IMR-90 (cell line): ENCODE data around the gene CMTM8. TPM values are rescaled to one million over a fixed set of nuclear protein-coding genes. Genes with fewer than 3 reads are reported as not detected.

Source experiments
- ATAC-seq: fragments of 200-7000 bp; cut with Tn5 transposase; 2 replicates; pipeline ENCODE4 v1.9.1; 2020; ENCODE audit warnings: low read depth, mild to moderate bottlenecking, moderate library complexity
- BruUV-seq: library from RNA; stranded (reverse); fragments of 400-500 nt; replicated peaks from 2 replicates; lab custom pipeline; 2021; lab: Mats Ljungman, UMichigan
- CTCF ChIA-PET: fragments of 300-600 bp; formaldehyde crosslinking; extraction: SDS; loops from one replicate; lab custom pipeline; 2021; ENCODE audit warnings: antibody characterized with exemption; lab: Yijun Ruan, JAX
- POLR2A ChIA-PET: fragments of 300-600 bp; sonication (Branson Sonifier 250); formaldehyde crosslinking; loops from one replicate; lab custom pipeline; 2022; ENCODE audit warnings: antibody characterized with exemption; ENCODE audit not compliant: unreplicated experiment; lab: Charles Lee
- DNase-seq: peaks from one replicate; pipeline ENCODE4 v3.0.0; 2013
- H2AFZ ChIP-seq: replicated peaks from 2 replicates; pipeline ENCODE3; 2013; ENCODE audit warnings: low read length, mild to moderate bottlenecking; ENCODE audit not compliant: poor library complexity
- H2AK5ac ChIP-seq: 2 replicates; pipeline ENCODE4 v1.6.1; 2013; ENCODE audit warnings: low read depth, low read length, inconsistent platforms
- H2AK9ac ChIP-seq: replicated peaks from 2 replicates; pipeline ENCODE3; 2013; ENCODE audit warnings: mild to moderate bottlenecking, low read depth, low read length, moderate library complexity; ENCODE audit not compliant: poor library complexity
- H2BK120ac ChIP-seq: 2 replicates; pipeline ENCODE4 v1.6.1; 2013; ENCODE audit warnings: low read depth, low read length, inconsistent platforms
- H2BK15ac ChIP-seq: 3 replicates; pipeline ENCODE4 v1.6.1; 2013; ENCODE audit warnings: low read depth, low read length, inconsistent platforms
- H2BK20ac ChIP-seq: 2 replicates; pipeline ENCODE4 v1.6.1; 2013; ENCODE audit warnings: low read depth, mild to moderate bottlenecking, inconsistent platforms, low read length, moderate library complexity
- H2BK5ac ChIP-seq: 2 replicates; pipeline ENCODE4 v1.6.1; 2013; ENCODE audit warnings: mild to moderate bottlenecking, low read depth, low read length, inconsistent platforms; ENCODE audit not compliant: poor library complexity, severe bottlenecking
- H3K14ac ChIP-seq: replicated peaks from 2 replicates; pipeline ENCODE4 v1.6.1; 2013; ENCODE audit warnings: low read depth, low read length, inconsistent platforms
- H3K18ac ChIP-seq: 2 replicates; pipeline ENCODE4 v1.6.1; 2013; ENCODE audit warnings: low read depth, low read length, control low read depth
- H3K23ac ChIP-seq: 2 replicates; pipeline ENCODE4 v1.6.1; 2013; ENCODE audit warnings: low read depth, low read length, inconsistent platforms
- H3K27ac ChIP-seq: 2 replicates; pipeline ENCODE4 v1.5.1; 2013; ENCODE audit warnings: mild to moderate bottlenecking, control low read depth, low read length; ENCODE audit not compliant: insufficient read depth
- H3K27me3 ChIP-seq: 2 replicates; pipeline ENCODE4 v1.6.1; 2013; ENCODE audit warnings: low read length; ENCODE audit not compliant: control insufficient read depth, insufficient read depth
- H3K36me3 ChIP-seq: 2 replicates; pipeline ENCODE4 v1.6.1; 2013; ENCODE audit warnings: low read length, mixed read lengths; ENCODE audit not compliant: control insufficient read depth, insufficient read depth
- H3K4ac ChIP-seq: 2 replicates; pipeline ENCODE4 v1.6.1; 2013; ENCODE audit warnings: low read depth, low read length, inconsistent platforms
- H3K4me1 ChIP-seq: 2 replicates; pipeline ENCODE4 v1.6.1; 2013; ENCODE audit warnings: low read length, mixed read lengths; ENCODE audit not compliant: control insufficient read depth, insufficient read depth
- H3K4me2 ChIP-seq: 2 replicates; pipeline ENCODE4 v1.6.1; 2013; ENCODE audit warnings: low read depth, mild to moderate bottlenecking, control low read depth, low read length, moderate library complexity
- H3K4me3 ChIP-seq: 2 replicates; pipeline ENCODE4 v1.5.1; 2013; ENCODE audit warnings: low read depth, mild to moderate bottlenecking, control low read depth, low read length, moderate library complexity; ENCODE audit not compliant: insufficient read depth
- H3K56ac ChIP-seq: 2 replicates; pipeline ENCODE4 v1.6.1; 2013; ENCODE audit warnings: low read length, inconsistent platforms; ENCODE audit not compliant: insufficient read depth; ENCODE audit errors: extremely low read depth
- H3K79me1 ChIP-seq, 2 experiments: 2 replicates each; pipeline ENCODE4 v1.6.1; 2013; ENCODE audit warnings: low read length in 2 of 2, inconsistent platforms in 1 of 2, low read depth in 1 of 2
- H3K9ac ChIP-seq: 2 replicates; pipeline ENCODE4 v1.6.1; 2013; ENCODE audit warnings: low read depth, low read length, control low read depth
- H3K9me1 ChIP-seq: 2 replicates; pipeline ENCODE4 v1.6.1; 2013; ENCODE audit warnings: low read length, inconsistent platforms; ENCODE audit not compliant: insufficient read depth
- H3K9me3 ChIP-seq: 2 replicates; pipeline ENCODE4 v1.6.1; 2013; ENCODE audit warnings: low read length; ENCODE audit not compliant: control insufficient read depth, insufficient read depth
- H4K20me1 ChIP-seq: 2 replicates; pipeline ENCODE4 v1.6.1; 2013; ENCODE audit warnings: low read length, inconsistent platforms; ENCODE audit not compliant: insufficient read depth
- H4K5ac ChIP-seq: 2 replicates; pipeline ENCODE4 v1.6.1; 2013; ENCODE audit warnings: mild to moderate bottlenecking, low read depth, low read length, control low read depth
- H4K8ac ChIP-seq, 2 experiments: 2 replicates each; pipeline ENCODE4 v1.6.1; 2013; ENCODE audit warnings: low read depth in 2 of 2, low read length in 2 of 2, control low read depth in 1 of 2, inconsistent platforms in 1 of 2
- H4K91ac ChIP-seq: 2 replicates; pipeline ENCODE4 v1.6.1; 2013; ENCODE audit warnings: low read depth, low read length, inconsistent platforms; ENCODE audit not compliant: insufficient read depth
- ELK1 ChIP-seq: fragments of 150-350 bp; IDR thresholded peaks from 2 replicates; pipeline ENCODE4 v1.6.1; 2016; ENCODE audit warnings: low read depth, mild to moderate bottlenecking, low read length, moderate library complexity, borderline replicate concordance
- MXI1 ChIP-seq: IDR thresholded peaks from 2 replicates; pipeline ENCODE4 v1.6.1; 2012; ENCODE audit warnings: low read depth, mild to moderate bottlenecking, low read length, moderate library complexity, borderline replicate concordance
- whole genome bisulfite sequencing, 2 experiments: methylation state at CpG; one replicate each; pipeline versions ENCODE4 v1.1.5 to v1.1.7; 2013; ENCODE audit warnings: missing lambda C conversion rate in 2 of 2; ENCODE audit not compliant: insufficient read length in 1 of 2; ENCODE audit errors: extremely low coverage in 2 of 2; 5-methylcytosine and 5-hydroxymethylcytosine counted together
- dilution Hi-C: fragments of 300-500 bp; cut with HindIII; formaldehyde crosslinking; loops from one replicate; pipeline ENCODE4 v1.14.3; 2018; ENCODE audit warnings: low sequenced_read_pairs; ENCODE audit not compliant: unreplicated experiment
- in situ Hi-C: fragments of 300-500 bp; cut with MboI; formaldehyde crosslinking; loops from 3 replicates; pipeline ENCODE4 v1.14.3; 2019; ENCODE audit warnings: low sequenced_read_pairs, inconsistent platforms, mixed read lengths
- intact Hi-C: fragments of 100-400 bp; cut with micrococcal nuclease; formaldehyde crosslinking; loops from 2 replicates; pipeline ENCODE4 v1.10.0; 2022
- polyA plus RNA-seq, 3 experiments: library from polyadenylated mRNA; depleted of rRNA; stranded (reverse); fragments of >200 nt; gene quantifications; 2 replicates each; pipeline ENCODE4 v1.2.3, GENCODE V29; 2012; ENCODE audit warnings: low replicate concordance in 1 of 3
- total RNA-seq: library from RNA; depleted of rRNA; stranded (reverse); fragments of >200 nt; gene quantifications from 2 replicates; pipeline ENCODE4 v1.2.3, GENCODE V29; 2012

The CMTM8 gene
- total and polyA plus RNA-seq, 2 of the 4 experiments (the other 2 are of a cell fraction) = 0.15 TPM; not detected in 1

GRCh38 chr3:32283304-32283703 lies 44.8 kb downstream of the CMTM8 start:
- Histone ChIP-seq H2BK5ac (no peak overlapping the region), H4K5ac (no peak overlapping the region), H3K9ac (no peak overlapping the region), H3K9me1 (no peaks in the 10 kb centered on the region), H2BK20ac (no peak overlapping the region), H3K14ac (no peak overlapping the region), H2AK9ac (no peak overlapping the region), H3K79me1 (no peaks in the 10 kb centered on the region), H3K18ac (no peak overlapping the region), H3K4me1 (no peaks in the 10 kb centered on the region), H3K27ac (no peak overlapping the region), H3K56ac (no peak overlapping the region), H3K4me2 (no peak overlapping the region), H4K91ac (no peak overlapping the region), H2AK5ac (no peak overlapping the region), H3K4ac (no peak overlapping the region), H3K4me3 (no peak overlapping the region), H3K27me3 (peaks cover 16% of the 10 kb centered on the region), H2BK15ac (no peak overlapping the region), H4K20me1 (no peaks in the 10 kb centered on the region), H2AFZ (peak overlapping the region; percentile 23), H3K36me3 (no peaks in the 10 kb centered on the region), H3K9me3 (no peaks in the 10 kb centered on the region), H3K23ac (no peak overlapping the region), H2BK120ac (no peak overlapping the region), H4K8ac (no peak overlapping the region)
- in situ Hi-C loops (loop anchor here (25.0 kb wide), 1 partner anchor 379 kb away; no protein-coding TSS in a partner anchor), dilution Hi-C loops (no loop called here), intact Hi-C loops (no loop called here)
- BruUV-seq = no TSS peak
- DNase-seq (no peak), ATAC-seq (no peak)
- ChIA-PET POLR2A (no interaction called here), CTCF (no interaction called here)
- 14% methylated on average over 6 of the region's 14 CpGs; no CpG with 5 or more reads in 1 of the 2 experiments for WGBS, 2 experiments
- no peak for TF ChIP-seq ELK1
- no peak for TF ChIP-seq MXI1
